ENCODE measurements around the gene LYZ.
"Not testable (repeated sequence)": the region's sequence is repeated elsewhere in the genome, so short reads cannot be mapped to it uniquely, and the experiment has no call there.

Gene LYZ

GRCh38 chr12:69348162-69348938 is at the start of gene LYZ:
Gene LYZ (plus strand): TSS chr12:69348381. CDS start chr12:69348409, 28 bp downstream.
- no peak for DNase-seq (ENCODE audit: low spot score)

GRCh38 chr12:69298947-69299346 is 49.2 kb upstream of the LYZ start:
- no peak for DNase-seq (ENCODE audit: low spot score)

DNA sequence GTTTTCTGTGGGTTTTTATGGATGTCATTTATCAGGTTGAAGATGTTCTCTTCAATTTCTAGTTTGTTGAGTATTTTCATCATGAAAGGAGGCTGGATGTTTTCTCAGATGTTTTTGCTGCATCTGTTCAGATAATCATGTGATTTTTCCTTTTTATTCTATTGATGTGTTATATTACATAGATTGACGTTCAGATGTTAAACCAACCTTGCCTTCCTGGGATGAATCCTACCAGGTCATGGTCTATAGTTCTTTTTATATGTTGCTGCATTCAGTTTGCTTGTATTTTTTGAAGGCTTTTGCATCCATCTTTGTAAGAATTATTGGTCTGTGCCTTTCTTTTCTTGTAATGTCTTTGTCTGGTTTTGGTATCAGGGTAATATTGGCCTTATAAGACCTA is 43.9 kb upstream of the LYZ start:
- DNase-seq (ENCODE audit: low spot score) = no peak

GRCh38 chr12:69309461-69309860 is 38.7 kb upstream of the LYZ start:
- no peak for DNase-seq (ENCODE audit: low spot score)

DNA sequence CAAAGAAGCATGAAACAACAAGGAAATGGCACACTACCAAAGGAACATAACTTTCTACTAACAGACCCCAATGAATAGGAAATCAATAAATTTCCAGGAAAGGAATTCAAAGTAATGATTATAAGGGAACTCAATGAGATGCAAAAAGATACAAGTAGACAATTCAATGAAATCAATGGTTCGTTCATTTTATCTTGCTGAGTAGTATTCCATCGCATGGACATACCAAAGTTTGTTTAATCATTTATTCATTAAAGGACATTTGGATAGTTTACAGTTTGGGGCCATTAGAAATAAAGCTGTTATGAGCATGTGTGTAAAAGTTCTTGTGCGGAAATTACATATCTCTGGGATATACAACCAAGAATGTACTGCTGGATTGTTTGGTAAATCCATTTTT is 35.0 kb upstream of the LYZ start:
- DNase-seq (ENCODE audit: low spot score) = no peak

DNA sequence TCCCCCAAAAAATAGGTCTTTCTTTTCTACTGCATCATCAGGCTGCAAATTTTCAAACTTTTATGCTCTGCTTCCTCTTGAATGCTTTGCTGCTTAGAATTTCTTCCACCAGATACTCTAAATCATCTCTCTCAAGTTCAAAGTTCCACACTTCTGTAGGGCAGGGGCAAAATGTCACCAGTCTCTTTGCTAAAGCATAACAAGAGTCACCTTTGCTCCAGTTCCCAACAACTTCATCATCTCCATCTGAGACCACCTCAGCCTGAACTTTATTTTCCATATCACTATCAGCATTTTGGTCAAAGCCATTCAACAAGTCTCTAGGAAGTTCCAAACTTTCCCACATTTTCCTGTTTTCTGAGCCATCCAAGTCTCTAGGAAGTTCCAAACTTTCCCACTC is 31.4 kb upstream of the LYZ start:
- not testable (repeated sequence) for DNase-seq (ENCODE audit: low spot score)

- DNase-seq (ENCODE audit: low spot score) = not testable (repeated sequence)
Observed at GRCh38 chr12:69317233-69317632, 30.9 kb upstream of the LYZ start.

DNA sequence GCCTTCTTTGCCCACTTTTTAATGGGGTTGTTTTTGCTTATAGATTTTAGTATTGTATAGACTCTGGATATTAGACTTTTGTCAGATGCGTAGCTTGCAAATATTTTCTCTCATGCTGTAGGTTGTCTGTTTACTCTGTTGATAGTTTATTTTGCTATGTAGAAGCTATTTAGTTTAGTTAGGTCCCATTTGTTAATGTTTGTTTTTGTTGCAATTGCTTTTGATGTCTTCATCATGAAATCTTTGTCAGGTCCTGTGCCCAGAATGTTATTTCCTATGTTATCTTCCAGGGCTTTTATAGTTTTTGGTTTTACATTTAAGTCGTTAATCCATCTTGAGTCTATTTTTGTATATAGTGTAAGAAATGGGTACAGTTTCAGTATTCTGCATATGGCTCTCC is 30.0 kb upstream of the LYZ start:
- no peak for DNase-seq (ENCODE audit: low spot score)

DNA sequence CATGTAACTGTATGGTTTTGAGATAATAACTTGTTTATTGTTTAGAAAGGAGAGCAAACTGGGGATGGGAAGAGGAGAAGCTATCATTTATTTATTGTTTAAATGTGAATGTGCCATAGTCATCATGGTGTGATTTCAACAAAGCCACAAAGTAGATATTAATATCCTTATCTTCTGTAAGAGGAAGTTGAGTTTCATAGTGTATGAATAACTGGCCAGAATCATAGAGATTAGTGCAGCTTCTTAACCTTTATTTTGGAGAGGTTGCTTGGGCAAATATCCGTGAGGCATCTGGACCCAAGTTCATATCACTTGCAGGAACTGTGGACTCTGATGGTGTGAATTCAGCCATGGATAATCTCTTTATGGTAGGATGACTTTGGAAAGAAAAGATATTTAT is 26.8 kb upstream of the LYZ start:
- no peak for DNase-seq (ENCODE audit: low spot score)

DNA sequence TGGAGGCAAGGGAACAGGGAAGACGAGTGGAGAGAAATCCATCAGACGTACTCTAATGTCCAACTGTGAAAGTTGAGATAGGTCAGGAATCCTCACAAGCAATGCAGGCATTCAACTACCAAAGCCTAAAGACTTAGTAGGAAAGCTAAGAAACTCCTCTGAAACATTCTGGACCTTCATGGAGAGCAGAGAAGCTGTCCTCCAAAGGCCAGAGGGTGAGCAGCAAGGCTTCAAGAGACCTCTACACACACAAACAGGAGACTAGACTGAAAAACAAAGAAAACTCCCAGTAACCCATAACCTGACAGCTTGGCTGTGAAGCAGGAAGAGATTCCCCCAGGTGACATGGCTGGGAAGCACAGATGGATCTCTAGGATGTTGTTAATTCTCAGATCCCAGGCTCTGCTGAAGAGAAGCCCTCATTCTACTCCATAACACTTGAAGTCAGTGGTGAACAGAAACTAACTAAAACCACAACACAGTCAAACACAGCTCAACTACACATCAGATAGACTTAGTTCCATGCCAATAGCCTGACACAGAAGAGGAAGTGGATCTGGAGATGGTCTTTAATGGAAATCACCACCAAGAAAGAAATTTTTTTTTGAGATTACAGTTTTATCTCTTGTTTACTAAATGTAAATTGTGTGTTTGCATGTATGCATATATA is 23.2 kb upstream of the LYZ start:
- no peak for DNase-seq (ENCODE audit: low spot score)

DNA sequence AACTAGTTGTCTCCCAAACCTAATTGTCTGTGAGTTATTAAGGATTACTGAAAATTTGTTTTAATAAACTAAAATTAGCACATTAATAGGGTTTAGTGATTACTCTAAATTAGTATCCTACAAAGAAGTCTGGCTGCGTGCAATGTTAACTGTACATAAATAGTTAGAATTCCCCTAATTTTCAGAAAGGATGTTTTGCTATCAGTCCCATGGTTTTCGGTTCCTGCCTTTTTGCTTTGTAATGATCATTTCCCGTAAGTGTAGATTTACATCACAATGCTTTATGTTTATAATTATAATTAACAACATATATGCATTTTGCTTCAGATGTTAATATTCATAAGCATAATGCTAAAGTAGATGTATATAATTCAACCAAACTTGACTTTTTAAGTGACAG is 19.8 kb upstream of the LYZ start:
- no peak for DNase-seq (ENCODE audit: low spot score)

DNA sequence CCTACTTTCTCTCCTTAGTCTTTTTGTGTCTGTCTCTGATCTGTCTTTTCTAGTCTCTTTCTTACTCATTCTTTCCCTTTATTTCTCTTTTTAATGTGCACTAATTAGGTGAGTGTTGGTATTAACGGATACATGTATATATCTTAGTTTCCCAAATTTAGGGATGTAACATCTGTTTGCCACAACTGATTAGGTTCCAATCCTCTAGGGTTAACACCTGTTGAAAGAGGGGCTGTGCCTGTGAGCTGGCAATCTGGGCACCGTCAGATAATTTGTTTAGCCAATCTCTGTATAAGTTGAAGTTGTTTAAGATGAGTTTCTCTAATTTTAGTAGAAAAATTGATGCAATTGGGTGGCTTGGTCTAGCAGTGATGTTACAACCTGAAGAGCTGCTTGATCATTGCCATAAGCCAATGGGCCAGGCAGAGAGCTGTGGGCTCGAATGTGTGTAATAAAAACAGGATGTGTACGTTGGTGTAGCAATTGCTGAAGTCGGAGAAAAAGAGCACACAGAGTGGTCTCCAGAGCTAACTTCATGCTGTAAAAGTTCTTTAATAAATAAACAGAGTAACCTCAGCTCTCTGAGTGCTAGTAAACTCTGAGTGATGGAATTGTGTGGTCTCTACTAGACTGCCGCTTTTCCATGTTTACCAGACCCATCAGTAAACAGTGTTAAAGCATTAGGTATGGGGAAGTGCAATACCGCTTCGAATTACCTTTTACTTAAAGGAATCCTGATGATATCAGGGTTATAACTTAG is 18.3 kb upstream of the LYZ start:
- DNase-seq (ENCODE audit: low spot score) = no peak

GRCh38 chr12:69330475-69331473 is 17.4 kb upstream of the LYZ start:
- peak; percentile 14 for DNase-seq (ENCODE audit: low spot score)

- DNase-seq (ENCODE audit: low spot score) = no peak
Observed at GRCh38 chr12:69331519-69331908, 16.7 kb upstream of the LYZ start.

GRCh38 chr12:69331909-69332684 is 16.1 kb upstream of the LYZ start:
- no peak for DNase-seq (ENCODE audit: low spot score)

DNA sequence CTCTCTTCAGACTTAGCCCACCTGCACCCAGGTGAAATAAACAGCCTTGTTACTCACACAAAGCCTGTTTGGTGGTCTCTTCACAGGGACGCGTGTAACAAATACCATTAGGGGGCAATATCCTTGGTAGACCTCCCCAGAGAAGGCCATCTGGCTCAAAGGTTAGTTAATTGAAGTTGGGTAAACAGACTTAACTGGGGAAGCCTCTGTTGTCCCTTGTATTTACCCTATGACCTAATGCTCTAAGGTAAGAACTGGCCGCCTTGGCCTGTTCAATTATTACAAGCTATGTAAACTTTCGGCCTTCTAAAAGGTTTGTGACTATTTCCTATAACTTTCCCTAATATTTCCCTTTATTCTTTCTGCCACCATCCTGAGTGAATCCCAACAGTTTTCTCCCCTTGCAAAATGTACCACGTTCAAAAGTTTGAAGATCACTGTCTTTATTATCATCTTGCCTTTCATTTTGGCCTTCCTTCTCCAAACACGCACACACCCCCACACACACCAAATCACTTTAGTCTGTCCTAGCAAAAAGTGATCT is 15.3 kb upstream of the LYZ start:
- DNase-seq (ENCODE audit: low spot score) = no peak

GRCh38 chr12:69334158-69334557 is 14.0 kb upstream of the LYZ start:
- no peak for DNase-seq (ENCODE audit: low spot score)

GRCh38 chr12:69337311-69338090 is 10.7 kb upstream of the LYZ start:
- DNase-seq (ENCODE audit: low spot score) = no peak

- no peak for DNase-seq (ENCODE audit: low spot score)
Observed at GRCh38 chr12:69338120-69338859, 9.9 kb upstream of the LYZ start.

Data from kidney capillary endothelial cell (primary cell).